ENCODE data around the gene EPB41L4B. TPM values are rescaled to one million over a fixed set of nuclear protein-coding genes. Genes with fewer than 3 reads are reported as not detected.

Gene EPB41L4B
- total RNA-seq, 1 donor from 2014 or later = 4.7 TPM

DNA sequence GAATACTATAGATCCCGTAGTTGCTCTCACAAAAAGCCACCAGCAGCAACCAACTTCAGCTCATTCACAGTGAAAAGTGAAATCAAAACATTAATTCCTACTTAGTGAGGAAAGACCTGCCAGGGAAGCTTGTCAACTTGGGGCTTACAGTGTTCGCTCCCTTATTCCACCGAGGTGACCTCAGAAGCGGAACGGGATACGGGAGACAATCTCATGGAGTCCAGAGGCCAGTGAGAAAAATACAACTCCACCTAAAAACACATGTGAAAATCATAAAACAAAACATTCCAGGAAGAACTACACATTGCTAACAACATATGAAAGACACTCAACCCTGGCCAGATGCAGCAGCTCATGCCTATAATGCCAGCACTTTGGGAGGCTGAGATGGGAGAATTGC is 11.6 kb downstream of the EPB41L4B start:
- intact Hi-C loops (cut with DNase I) = no loop called here
- H3K4me1 ChIP-seq = no peaks in the 10 kb centered on the region
- DNase-seq (ENCODE audit: extremely low spot score in 2 of 2) = no peak
- TF ChIP-seq POLR2A (IDR thresholded peaks at IDR 0.05) (no peak), POLR2AphosphoS5 (IDR thresholded peaks at IDR 0.05; ENCODE audit: insufficient read depth in 1 of 2, low read depth in 1 of 2) (no peak)
- TF ChIP-seq, protein P1, sequence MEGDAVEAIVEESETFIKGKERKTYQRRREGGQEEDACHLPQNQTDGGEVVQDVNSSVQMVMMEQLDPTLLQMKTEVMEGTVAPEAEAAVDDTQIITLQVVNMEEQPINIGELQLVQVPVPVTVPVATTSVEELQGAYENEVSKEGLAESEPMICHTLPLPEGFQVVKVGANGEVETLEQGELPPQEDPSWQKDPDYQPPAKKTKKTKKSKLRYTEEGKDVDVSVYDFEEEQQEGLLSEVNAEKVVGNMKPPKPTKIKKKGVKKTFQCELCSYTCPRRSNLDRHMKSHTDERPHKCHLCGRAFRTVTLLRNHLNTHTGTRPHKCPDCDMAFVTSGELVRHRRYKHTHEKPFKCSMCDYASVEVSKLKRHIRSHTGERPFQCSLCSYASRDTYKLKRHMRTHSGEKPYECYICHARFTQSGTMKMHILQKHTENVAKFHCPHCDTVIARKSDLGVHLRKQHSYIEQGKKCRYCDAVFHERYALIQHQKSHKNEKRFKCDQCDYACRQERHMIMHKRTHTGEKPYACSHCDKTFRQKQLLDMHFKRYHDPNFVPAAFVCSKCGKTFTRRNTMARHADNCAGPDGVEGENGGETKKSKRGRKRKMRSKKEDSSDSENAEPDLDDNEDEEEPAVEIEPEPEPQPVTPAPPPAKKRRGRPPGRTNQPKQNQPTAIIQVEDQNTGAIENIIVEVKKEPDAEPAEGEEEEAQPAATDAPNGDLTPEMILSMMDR (IDR thresholded peaks at IDR 0.05) = no peak
- H3K27me3 ChIP-seq = no peaks in the 10 kb centered on the region
- no peaks in the 10 kb centered on the region for H3K9me3 ChIP-seq
- no peak overlapping the region for H3K27ac ChIP-seq
- H3K36me3 ChIP-seq = no peaks in the 10 kb centered on the region
- H3K4me3 ChIP-seq = no peak overlapping the region

DNA sequence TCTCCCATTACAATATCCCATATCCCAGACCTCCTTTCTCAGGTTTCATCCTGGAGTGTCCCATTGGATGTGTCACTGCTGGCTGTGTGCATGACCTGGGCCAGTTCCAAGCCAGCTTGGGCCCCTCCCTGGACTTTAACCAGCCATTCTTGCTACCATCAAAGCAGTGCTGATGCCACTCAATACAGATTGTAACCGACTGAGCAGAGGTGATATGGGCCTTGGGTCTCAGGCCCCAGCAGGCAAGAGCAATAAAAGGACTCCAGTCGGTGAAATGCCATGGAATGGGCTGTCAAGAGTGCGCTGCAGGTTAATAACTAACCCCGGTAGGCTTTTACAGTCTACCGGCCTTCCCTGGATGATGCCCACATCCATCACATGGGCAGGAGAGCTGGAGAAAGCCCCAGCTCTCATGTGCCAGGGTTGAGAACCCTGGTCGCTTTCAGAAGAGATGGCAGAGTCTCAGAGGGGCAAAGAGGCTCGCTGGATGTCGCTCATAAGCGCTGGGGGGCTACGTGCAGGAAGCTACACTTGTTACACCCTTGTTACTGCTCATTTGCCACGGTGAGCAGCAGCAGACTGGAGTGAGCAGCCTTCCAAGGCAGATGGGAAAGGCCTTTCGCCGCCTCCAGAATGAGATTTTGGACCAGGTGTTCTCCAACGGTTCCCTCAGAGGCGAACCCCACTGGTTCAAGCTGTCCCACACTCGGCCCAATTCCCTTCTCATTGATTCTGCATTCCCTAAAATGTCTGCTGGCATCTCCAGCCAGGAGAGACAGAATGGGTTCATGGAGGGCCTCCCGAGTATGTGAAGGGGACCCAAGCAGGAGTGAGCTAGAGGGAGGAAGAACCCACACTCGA is 13.2 kb downstream of the EPB41L4B start:
- no peak overlapping the region for H3K27ac ChIP-seq
- no peaks in the 10 kb centered on the region for H3K27me3 ChIP-seq

DNA sequence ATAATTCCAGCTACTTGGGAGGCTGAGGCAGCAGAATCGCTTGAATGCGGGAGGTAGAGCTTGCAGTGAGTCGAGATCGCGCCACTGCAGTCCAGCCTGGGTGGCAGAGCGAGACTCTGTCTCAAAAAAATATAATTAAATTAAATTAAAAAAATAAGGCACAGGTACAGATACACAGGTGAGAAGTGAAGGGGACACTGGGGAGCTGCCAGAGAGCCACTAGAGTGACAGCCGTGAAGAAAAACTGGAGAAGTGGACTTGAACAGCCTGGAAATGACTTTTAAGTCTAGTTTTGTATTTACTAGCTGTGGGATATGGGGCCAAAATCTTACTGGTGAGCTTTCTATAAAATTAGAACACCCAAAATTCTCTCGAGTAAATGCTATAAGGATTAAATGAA is 15.1 kb downstream of the EPB41L4B start:
- Histone ChIP-seq H3K4me1 (no peaks in the 10 kb centered on the region), H3K4me3 (no peak overlapping the region), H3K36me3 (no peaks in the 10 kb centered on the region), H3K27ac (no peak overlapping the region), H3K27me3 (no peaks in the 10 kb centered on the region), H3K9me3 (no peaks in the 10 kb centered on the region)
- intact Hi-C loops (cut with DNase I) = no loop called here
- DNase-seq (ENCODE audit: extremely low spot score in 2 of 2) = no peak
- no peak for TF ChIP-seq POLR2A (IDR thresholded peaks at IDR 0.05)
- TF ChIP-seq POLR2AphosphoS5 (IDR thresholded peaks at IDR 0.05; ENCODE audit: insufficient read depth in 1 of 2, low read depth in 1 of 2) = no peak

More for the DNA sequence above, 13.2 kb downstream of the EPB41L4B start:
- H3K36me3 ChIP-seq = no peaks in the 10 kb centered on the region
- H3K4me3 ChIP-seq = no peak overlapping the region
- intact Hi-C loops (cut with DNase I) = no loop called here
- TF ChIP-seq POLR2AphosphoS5 (IDR thresholded peaks at IDR 0.05; ENCODE audit: insufficient read depth in 1 of 2, low read depth in 1 of 2) = no peak
- TF ChIP-seq, protein P1 (IDR thresholded peaks at IDR 0.05) = no peak
- no peak for TF ChIP-seq POLR2A (IDR thresholded peaks at IDR 0.05)
- no peaks in the 10 kb centered on the region for H3K9me3 ChIP-seq
- no peaks in the 10 kb centered on the region for H3K4me1 ChIP-seq
- DNase-seq (ENCODE audit: extremely low spot score in 2 of 2) = no peak

DNA sequence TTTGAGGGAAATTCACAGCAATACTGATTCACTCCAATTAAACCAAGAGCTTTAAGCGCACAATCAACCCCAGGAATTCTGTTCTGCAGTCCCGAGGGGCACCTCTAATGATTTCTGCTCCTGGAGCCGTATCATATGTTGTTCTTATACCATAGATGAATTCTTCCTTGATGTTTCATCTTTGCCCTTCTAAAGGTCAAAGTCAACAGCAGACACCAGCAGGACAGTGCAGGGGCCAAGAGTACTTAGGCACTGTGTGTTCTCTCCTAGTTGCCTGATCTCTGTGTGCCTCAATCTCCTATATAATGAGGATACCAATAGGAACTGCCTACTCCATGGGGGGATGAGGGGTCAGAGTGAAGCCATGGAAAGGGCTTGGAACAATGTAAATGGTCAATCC is 16.5 kb downstream of the EPB41L4B start:
- intact Hi-C loops (cut with DNase I) = no loop called here
- Histone ChIP-seq H3K4me3 (no peak overlapping the region), H3K36me3 (no peaks in the 10 kb centered on the region), H3K4me1 (no peaks in the 10 kb centered on the region), H3K27ac (no peak overlapping the region), H3K27me3 (no peaks in the 10 kb centered on the region), H3K9me3 (no peaks in the 10 kb centered on the region)
- TF ChIP-seq POLR2AphosphoS5 (IDR thresholded peaks at IDR 0.05; ENCODE audit: insufficient read depth in 1 of 2, low read depth in 1 of 2) = no peak
- DNase-seq (ENCODE audit: extremely low spot score in 2 of 2) = no peak

DNA sequence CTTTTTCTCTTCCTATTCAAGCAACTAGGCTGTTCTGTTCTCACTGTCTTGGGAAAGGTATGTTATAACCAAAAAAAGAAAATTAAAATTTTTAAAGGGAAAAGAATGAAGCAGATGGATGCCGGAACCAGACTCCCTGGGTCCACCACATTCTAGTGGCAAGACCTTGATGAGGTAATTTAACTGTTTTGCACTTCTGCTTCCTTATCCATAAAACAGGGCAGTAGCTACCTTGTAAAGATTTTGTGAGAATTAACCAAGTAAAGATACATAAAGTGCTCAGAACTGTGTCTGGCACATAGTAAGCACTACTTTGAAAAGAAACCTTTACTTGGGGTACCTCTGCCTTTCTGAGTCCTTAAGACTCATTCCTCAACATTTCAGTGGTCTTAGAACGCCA is 17.0 kb downstream of the EPB41L4B start:
- Histone ChIP-seq H3K27me3 (no peaks in the 10 kb centered on the region), H3K36me3 (no peaks in the 10 kb centered on the region), H3K4me3 (no peak overlapping the region), H3K4me1 (no peaks in the 10 kb centered on the region), H3K9me3 (no peaks in the 10 kb centered on the region), H3K27ac (no peak overlapping the region)
- TF ChIP-seq POLR2A (IDR thresholded peaks at IDR 0.05) (no peak), POLR2AphosphoS5 (IDR thresholded peaks at IDR 0.05; ENCODE audit: insufficient read depth in 1 of 2, low read depth in 1 of 2) (no peak)
- TF ChIP-seq, protein P1 (IDR thresholded peaks at IDR 0.05) = no peak
- no peak for DNase-seq (ENCODE audit: extremely low spot score in 2 of 2)
- intact Hi-C loops (cut with DNase I) = no loop called here

DNA sequence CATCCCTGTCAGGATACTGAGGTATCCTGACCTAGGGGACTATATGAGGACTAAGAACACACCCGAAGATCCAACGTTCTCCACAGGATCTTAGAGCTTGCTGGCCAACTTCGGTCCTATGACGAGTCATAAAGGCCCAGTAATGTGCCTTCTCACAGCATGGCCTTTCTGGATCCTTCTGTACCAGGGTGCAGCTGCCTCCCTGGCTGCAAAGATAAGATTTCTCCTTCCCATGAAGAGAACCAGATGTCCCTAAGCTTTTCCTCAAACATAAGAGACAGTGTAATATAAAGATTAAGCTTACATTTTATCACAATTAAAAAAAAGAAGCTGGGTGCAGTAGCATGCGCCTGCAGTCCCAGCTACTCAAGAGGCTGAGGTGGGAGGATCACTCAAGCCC is 18.3 kb downstream of the EPB41L4B start:
- TF ChIP-seq POLR2A (IDR thresholded peaks at IDR 0.05) = no peak
- TF ChIP-seq, protein P1 (IDR thresholded peaks at IDR 0.05) = no peak
- no peak for TF ChIP-seq POLR2AphosphoS5 (IDR thresholded peaks at IDR 0.05; ENCODE audit: insufficient read depth in 1 of 2, low read depth in 1 of 2)
- Histone ChIP-seq H3K27me3 (no peaks in the 10 kb centered on the region), H3K36me3 (no peaks in the 10 kb centered on the region), H3K4me3 (no peak overlapping the region), H3K9me3 (no peaks in the 10 kb centered on the region), H3K4me1 (no peaks in the 10 kb centered on the region), H3K27ac (no peak overlapping the region)
- no peak for DNase-seq (ENCODE audit: extremely low spot score in 2 of 2)
- intact Hi-C loops (cut with DNase I) = no loop called here
